Measurements from ENCODE around the gene DIP2A.

Gene DIP2A

GRCh38 chr21:46468108-46468774 lies 9.6 kb downstream of the DIP2A start:
- no peak overlapping the region for H3K4me3 Mint-ChIP-seq
- no peaks in the 10 kb centered on the region for H3K27me3 Mint-ChIP-seq
- H3K4me1 Mint-ChIP-seq = peaks cover 6 to 18% of the 10 kb centered on the region in 2 donors
- H3K27ac Mint-ChIP-seq = no peak overlapping the region
- DNase-seq (no peak), ATAC-seq (replicated peaks) (no peak)
- no peaks in the 10 kb centered on the region for H3K9me3 Mint-ChIP-seq
- peaks cover 4 to 19% of the 10 kb centered on the region in 2 donors for H3K36me3 Mint-ChIP-seq

- ATAC-seq (replicated peaks) (no peak), DNase-seq (no peak)
- Mint-ChIP-seq H3K27me3 (no peaks in the 10 kb centered on the region), H3K36me3 (peaks cover 2 to 15% of the 10 kb centered on the region in 2 donors), H3K27ac (no peak overlapping the region), H3K4me3 (no peak overlapping the region), H3K4me1 (peaks cover 12 to 25% of the 10 kb centered on the region in 2 donors), H3K9me3 (no peaks in the 10 kb centered on the region)
Observed at GRCh38 chr21:46469275-46469674, 10.6 kb downstream of the DIP2A start.

DNA sequence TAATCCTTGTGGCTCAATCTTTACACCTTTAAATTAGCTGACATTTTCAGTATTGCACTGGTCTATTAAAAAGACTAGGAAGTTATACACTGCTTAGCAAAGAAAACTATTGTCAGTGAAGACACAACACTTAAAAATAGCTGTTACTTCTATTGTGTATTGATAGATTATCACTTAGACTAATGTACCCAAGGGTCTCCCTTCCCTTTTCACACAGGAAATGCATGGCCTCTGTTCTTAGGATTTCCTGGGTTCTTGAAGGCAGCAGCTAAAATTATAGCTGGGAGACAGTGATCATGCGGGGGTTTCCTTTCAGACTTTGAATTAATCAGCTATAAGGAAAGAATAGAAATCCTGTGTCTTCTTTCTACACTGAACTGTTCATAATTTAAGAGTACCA lies 12.8 kb downstream of the DIP2A start:
- ATAC-seq (replicated peaks) (no peak), DNase-seq (no peak)
- Mint-ChIP-seq H3K27me3 (no peaks in the 10 kb centered on the region), H3K4me1 (peaks cover 17 to 31% of the 10 kb centered on the region in 2 donors), H3K9me3 (no peaks in the 10 kb centered on the region), H3K4me3 (no peak overlapping the region), H3K36me3 (peaks cover 2 to 14% of the 10 kb centered on the region in 2 donors), H3K27ac (no peak overlapping the region)

DNA sequence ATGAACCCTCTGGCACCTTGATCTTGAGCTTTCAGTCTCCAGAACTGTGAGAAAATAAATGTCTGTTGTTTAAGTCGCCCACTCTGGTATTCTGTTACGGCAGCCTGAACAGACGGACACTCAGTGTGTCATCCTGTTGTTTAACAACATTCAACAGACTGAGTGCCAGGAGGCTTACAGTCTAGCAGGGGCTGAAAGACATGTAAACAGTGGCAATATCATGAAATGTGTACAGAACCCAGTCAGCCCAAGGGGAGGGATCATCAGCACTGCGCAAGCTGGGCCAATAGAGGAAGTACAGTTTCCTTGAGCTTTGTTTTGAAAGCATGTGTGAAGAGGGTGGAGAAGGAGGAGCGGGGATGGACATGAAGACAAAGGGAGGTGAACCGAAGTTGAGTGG lies 13.6 kb downstream of the DIP2A start:
- H3K27ac Mint-ChIP-seq = no peak overlapping the region

GRCh38 chr21:46474382-46474781 lies 15.7 kb downstream of the DIP2A start:
- Mint-ChIP-seq H3K9me3 (no peaks in the 10 kb centered on the region), H3K4me1 (peaks cover 17 to 31% of the 10 kb centered on the region in 2 donors), H3K4me3 (no peak overlapping the region), H3K36me3 (peaks cover 7 to 17% of the 10 kb centered on the region in 2 donors), H3K27ac (no peak overlapping the region), H3K27me3 (no peaks in the 10 kb centered on the region)
- peak; percentile 80 to 83 for ATAC-seq (replicated peaks)
- no peak for DNase-seq

More for the DNA sequence above, 13.6 kb downstream of the DIP2A start:
- peaks cover 17 to 31% of the 10 kb centered on the region in 2 donors for H3K4me1 Mint-ChIP-seq
- no peaks in the 10 kb centered on the region for H3K27me3 Mint-ChIP-seq
- H3K36me3 Mint-ChIP-seq = peaks cover 2 to 18% of the 10 kb centered on the region in 2 donors
- no peaks in the 10 kb centered on the region for H3K9me3 Mint-ChIP-seq
- no peak overlapping the region for H3K4me3 Mint-ChIP-seq
- ATAC-seq (replicated peaks) (peak; percentile 58 to 68), DNase-seq (no peak)

GRCh38 chr21:46475296-46475695 lies 16.6 kb downstream of the DIP2A start:
- Mint-ChIP-seq H3K4me1 (peaks cover 17 to 31% of the 10 kb centered on the region in 2 donors), H3K9me3 (no peaks in the 10 kb centered on the region)
- no peak for ATAC-seq (replicated peaks)

DNA sequence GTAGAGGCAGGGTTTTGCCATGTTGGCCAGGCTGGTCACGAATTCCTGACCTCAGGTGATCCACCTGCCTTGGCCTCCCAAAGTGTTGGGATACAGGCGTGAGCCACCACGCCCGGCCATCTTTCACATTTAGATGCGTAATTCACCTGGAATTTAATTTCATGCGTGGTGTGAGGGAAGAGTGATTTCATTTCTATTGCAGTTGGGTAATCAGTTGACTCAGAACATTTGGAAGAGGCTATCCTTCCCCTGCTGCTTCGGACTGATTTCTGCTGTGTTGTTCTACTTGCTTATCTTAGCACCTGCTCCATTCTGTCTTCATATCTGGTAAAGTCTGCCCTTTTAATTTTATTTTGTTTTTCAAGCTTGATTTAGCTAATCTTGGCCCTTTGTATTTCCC lies 19.1 kb downstream of the DIP2A start:
- H3K27me3 Mint-ChIP-seq = no peaks in the 10 kb centered on the region
- peaks cover 11 to 16% of the 10 kb centered on the region in 2 donors for H3K4me1 Mint-ChIP-seq
- no peak for ATAC-seq (replicated peaks)
- peaks cover 11 to 14% of the 10 kb centered on the region in 2 donors for H3K36me3 Mint-ChIP-seq
- no peaks in the 10 kb centered on the region for H3K9me3 Mint-ChIP-seq
- H3K4me3 Mint-ChIP-seq = no peak overlapping the region
- no peak overlapping the region for H3K27ac Mint-ChIP-seq
- no peak for DNase-seq

More at GRCh38 chr21:46475296-46475695, 16.6 kb downstream of the DIP2A start:
- DNase-seq = no peak
- H3K36me3 Mint-ChIP-seq = peaks cover 11 to 18% of the 10 kb centered on the region in 2 donors
- H3K27ac Mint-ChIP-seq = no peak overlapping the region
- no peaks in the 10 kb centered on the region for H3K27me3 Mint-ChIP-seq
- H3K4me3 Mint-ChIP-seq = no peak overlapping the region

GRCh38 chr21:46478910-46479309 lies 20.2 kb downstream of the DIP2A start:
- Mint-ChIP-seq H3K27me3 (no peaks in the 10 kb centered on the region), H3K36me3 (peaks cover 12 to 16% of the 10 kb centered on the region in 2 donors), H3K9me3 (no peaks in the 10 kb centered on the region), H3K27ac (no peak overlapping the region), H3K4me1 (peaks cover 11 to 20% of the 10 kb centered on the region in 2 donors), H3K4me3 (no peak overlapping the region)
- DNase-seq = no peak
- ATAC-seq (replicated peaks) = no peak

- Mint-ChIP-seq H3K4me3 (no peak overlapping the region), H3K36me3 (peaks cover 17 to 19% of the 10 kb centered on the region in 2 donors), H3K27ac (no peak overlapping the region), H3K9me3 (no peaks in the 10 kb centered on the region), H3K4me1 (peaks cover 2 to 10% of the 10 kb centered on the region in 2 donors), H3K27me3 (no peaks in the 10 kb centered on the region)
- ATAC-seq (replicated peaks) (no peak), DNase-seq (no peak)
Observed at GRCh38 chr21:46480466-46480865, 21.8 kb downstream of the DIP2A start.

GRCh38 chr21:46482225-46482845 lies 23.6 kb downstream of the DIP2A start:
- DNase-seq = no peak
- H3K27ac Mint-ChIP-seq = no peak overlapping the region
- peaks cover 16 to 18% of the 10 kb centered on the region in 2 donors for H3K36me3 Mint-ChIP-seq
- peaks cover 2 to 10% of the 10 kb centered on the region in 2 donors for H3K4me1 Mint-ChIP-seq
- no peaks in the 10 kb centered on the region for H3K27me3 Mint-ChIP-seq
- ATAC-seq (replicated peaks) = no peak
- no peaks in the 10 kb centered on the region for H3K9me3 Mint-ChIP-seq
- H3K4me3 Mint-ChIP-seq = no peak overlapping the region

DNA sequence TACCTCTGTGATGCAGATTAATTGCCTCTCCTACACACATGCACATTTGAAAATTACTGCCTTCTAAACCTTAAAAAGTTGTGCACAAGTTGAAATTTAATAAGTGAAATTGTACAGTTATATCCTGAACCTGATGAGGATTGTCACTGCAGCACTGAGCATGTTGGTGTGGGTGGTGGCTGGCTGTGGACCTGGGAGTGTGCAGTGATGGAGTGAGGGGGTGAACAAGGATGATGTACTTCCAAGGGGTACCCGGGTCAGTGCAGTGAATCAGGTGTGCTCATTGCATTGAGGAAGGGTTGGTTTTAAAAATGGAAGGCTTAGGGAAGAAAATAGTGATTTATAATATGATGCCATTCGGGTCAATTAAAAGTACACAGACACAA lies 24.1 kb downstream of the DIP2A start:
- H3K4me3 Mint-ChIP-seq = no peak overlapping the region
- no peaks in the 10 kb centered on the region for H3K27me3 Mint-ChIP-seq
- no peak overlapping the region for H3K27ac Mint-ChIP-seq
- H3K4me1 Mint-ChIP-seq = peaks cover 2 to 10% of the 10 kb centered on the region in 2 donors
- H3K9me3 Mint-ChIP-seq = no peaks in the 10 kb centered on the region
- DNase-seq (no peak), ATAC-seq (replicated peaks) (no peak)
- H3K36me3 Mint-ChIP-seq = peaks cover 16 to 18% of the 10 kb centered on the region in 2 donors

DNA sequence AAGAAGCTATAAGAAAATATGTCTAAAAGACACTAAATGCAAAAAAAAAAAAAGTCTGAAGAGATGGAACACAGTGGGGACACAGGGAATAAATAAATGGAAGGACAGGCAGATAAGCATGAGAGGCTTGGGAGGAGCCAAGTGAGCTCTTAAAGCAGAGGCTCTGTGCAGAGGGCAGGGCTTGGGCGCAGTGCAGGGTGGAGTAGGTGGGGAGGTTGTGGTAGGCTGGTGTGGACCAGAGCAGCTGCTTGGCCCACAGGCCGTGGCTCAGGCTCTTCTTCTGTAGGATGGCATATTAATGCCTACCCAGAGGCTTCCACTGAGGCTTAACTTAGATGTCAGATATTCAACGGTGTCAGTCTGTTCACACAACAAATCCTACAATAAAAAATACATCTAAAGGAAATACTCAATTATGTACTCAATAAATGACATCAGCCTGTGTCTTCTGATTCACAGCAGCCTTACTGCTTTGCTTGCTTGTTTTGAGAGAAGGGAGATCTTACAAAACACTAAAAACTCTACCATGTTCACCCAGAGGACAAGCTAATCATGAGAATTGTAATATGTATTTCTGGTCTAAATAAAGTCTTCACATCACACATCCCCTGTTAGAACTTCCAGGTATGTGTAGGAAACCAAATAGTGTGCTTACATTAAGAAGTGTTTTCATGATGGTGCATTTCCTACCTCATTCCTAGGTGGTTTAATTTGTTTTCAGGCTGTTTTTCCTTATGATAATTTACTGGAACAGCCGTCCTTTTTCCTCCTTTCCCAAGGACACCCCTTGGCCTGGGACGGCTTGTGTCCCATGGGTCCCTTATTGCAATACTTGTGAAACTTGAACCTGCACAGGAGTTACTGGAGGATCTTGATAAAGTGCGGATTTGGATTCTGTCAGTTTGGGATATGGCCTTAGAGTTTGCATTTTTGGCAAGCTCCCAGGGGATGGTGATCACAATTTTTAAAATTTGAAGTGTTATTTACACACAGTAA lies 24.9 kb downstream of the DIP2A start:
- Mint-ChIP-seq H3K36me3 (peaks cover 14 to 20% of the 10 kb centered on the region in 2 donors), H3K4me1 (peaks cover 2 to 10% of the 10 kb centered on the region in 2 donors), H3K4me3 (no peak overlapping the region), H3K27ac (no peak overlapping the region), H3K9me3 (no peaks in the 10 kb centered on the region), H3K27me3 (no peaks in the 10 kb centered on the region)
- ATAC-seq (replicated peaks) = no peak
- DNase-seq = no peak

GRCh38 chr21:46486481-46487126 lies 27.9 kb downstream of the DIP2A start:
- no peak overlapping the region for H3K4me3 Mint-ChIP-seq
- peaks cover 2 to 10% of the 10 kb centered on the region in 2 donors for H3K4me1 Mint-ChIP-seq
- H3K27me3 Mint-ChIP-seq = no peaks in the 10 kb centered on the region
- ATAC-seq (replicated peaks) (no peak), DNase-seq (no peak)
- no peaks in the 10 kb centered on the region for H3K9me3 Mint-ChIP-seq
- no peak overlapping the region for H3K27ac Mint-ChIP-seq
- H3K36me3 Mint-ChIP-seq = peaks cover 16 to 17% of the 10 kb centered on the region in 2 donors
